CD4-positive, alpha-beta T cell treated with Interleukin-15 for 4 hours (primary cell): ENCODE data around the gene PSMC5.
"Not testable (repeated sequence)": the region's sequence is repeated elsewhere in the genome, so short reads cannot be mapped to it uniquely, and the experiment has no call there.

ENCODE experiments used
- DNase-seq: peaks from one replicate; pipeline ENCODE4 v3.0.0-alpha.2; 2020; ENCODE audit warnings: low spot score

Gene PSMC5

DNA sequence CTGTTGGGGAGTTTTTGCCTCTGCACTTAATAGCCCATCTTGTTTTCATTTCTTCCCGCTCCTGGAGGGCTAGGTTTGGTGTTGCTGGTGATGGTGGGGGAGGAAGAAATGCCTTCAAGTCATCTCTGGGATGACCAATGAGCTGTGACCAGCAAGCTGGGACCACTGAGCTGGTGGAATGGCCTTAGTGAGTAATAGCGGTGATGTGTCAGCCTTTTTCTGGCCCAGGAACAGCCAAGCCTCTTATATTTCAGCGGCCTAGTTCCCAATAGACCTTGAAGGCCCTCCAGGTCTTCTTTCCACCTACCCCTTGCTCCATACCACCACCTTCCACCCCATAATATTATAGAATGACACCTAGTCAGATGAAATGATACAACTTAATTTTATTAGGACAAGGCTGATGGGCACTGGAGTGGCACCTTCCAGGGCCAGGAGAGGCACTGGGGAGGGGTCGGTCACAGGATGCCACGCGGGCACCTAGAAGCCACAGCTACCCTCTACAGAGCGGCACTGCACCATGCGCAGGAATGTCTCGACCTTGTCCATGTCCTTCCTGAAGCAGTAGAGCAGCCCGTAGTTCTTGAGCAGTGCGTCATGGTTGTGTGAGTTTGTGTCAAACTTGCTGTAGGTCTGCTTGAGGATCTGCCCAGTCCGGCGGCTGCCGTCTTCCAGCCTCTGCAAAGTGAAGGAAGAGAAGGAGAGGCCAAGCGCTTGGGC is 44.6 kb downstream of the PSMC5 start:
- not testable (repeated sequence) for DNase-seq

DNA sequence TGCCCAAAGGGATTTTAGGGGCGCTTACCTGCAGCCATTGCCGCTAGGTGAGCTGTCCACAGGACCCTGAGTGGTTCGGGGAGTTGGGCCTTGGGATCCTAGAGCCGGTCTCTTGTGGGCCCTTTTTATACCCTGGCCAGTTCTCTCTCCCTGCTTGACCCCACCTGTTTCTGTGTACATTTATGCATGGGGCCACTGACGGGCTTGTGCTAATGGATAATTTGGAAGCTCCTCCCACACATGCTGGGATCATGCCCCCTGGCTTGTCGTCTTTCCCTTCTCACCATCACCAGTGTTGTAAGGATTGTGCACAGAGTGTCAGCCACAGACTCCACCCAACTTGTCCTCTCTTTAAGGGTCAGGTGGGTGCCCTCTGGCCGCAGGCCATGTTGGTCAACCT is 46.3 kb downstream of the PSMC5 start, which contains the start of gene CSH2:
Gene CSH2, minus strand, starts transcription at position 101 of the 400 bp plus-strand sequence. Its CDS starts 63 bp downstream, at position 38.
- DNase-seq, result not testable (repeated sequence)

DNA sequence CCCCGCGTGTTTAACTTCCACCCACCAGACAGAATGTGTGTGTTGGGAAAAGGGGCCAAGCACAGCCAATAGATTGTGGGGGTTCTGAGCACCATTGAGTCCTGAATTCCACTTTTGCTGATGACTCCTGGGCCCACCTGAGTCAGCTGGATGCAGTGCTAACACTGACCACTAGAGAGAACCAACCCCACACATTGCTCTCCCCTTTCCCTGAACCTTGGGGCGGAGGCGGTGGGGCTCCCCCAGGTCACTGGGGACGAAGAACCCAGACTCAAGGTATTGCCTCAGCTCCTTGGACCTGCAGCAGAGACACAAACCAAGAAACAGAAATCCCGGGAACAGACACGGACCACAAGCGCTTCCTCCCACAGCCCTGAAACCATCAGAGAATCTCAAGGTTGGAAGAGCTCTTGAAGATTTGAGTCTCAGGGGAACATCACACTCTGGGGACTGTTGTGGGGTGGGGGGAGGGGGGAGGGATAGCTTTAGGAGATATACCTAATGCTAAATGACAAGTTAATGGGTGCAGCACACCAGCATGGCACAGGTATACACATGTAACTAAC is 46.9 kb downstream of the PSMC5 start:
- not testable (repeated sequence) for DNase-seq

- not testable (repeated sequence) for DNase-seq
Measured at GRCh38 chr17:63874693-63875092, 47.5 kb downstream of the PSMC5 start.

DNA sequence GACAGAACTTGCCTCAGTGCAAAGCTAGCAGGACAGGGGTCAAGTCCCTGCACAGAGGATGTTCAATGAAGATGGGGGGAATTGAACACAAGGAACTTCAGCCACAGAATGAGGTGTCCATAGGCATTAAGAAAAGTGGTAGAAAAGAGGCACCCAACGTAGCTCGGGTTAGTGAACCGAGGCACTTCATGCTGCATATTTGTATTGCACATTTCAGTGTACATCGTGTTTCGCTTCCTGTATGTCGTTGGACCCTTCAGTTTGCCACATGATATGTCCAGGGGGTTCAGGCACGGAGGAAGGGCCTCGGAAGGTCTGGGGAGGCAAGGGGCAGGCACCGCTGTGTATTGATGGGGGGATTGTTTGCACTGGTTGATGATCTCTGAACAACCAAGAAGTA is 51.2 kb downstream of the PSMC5 start:
- DNase-seq, result not testable (repeated sequence)

GRCh38 chr17:63880706-63881105 is 53.5 kb downstream of the PSMC5 start:
- no peak for DNase-seq

DNA sequence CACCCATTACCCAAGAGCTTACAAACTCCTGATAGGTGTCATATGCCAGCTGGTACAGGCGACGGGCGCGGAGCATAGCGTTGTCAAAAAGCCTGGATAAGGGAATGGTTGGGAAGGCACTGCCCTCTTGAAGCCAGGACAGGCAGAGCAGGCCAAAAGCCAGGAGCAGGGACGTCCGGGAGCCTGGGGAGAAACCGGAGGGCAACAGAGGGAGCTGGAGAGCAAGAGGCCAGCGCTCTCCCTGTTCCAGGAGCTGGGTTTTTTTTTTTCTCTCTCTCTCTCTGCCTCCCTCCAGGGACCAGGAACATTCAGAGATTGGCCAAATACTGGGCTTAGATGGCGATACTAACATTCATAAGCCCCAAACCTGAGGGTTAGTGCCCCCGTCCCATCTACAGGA is 54.1 kb downstream of the PSMC5 start:
- DNase-seq, result not testable (repeated sequence)
